ENCODE results near the gene MFSD2B. TPM values are rescaled to one million over a fixed set of nuclear protein-coding genes. Genes with fewer than 3 reads are reported as not detected.

Gene MFSD2B
- total and polyA plus RNA-seq, 2 donors (not counting 3 experiments of a cell fraction or from before 2014, with no cell fraction given): 0.29 to 0.82 TPM

DNA sequence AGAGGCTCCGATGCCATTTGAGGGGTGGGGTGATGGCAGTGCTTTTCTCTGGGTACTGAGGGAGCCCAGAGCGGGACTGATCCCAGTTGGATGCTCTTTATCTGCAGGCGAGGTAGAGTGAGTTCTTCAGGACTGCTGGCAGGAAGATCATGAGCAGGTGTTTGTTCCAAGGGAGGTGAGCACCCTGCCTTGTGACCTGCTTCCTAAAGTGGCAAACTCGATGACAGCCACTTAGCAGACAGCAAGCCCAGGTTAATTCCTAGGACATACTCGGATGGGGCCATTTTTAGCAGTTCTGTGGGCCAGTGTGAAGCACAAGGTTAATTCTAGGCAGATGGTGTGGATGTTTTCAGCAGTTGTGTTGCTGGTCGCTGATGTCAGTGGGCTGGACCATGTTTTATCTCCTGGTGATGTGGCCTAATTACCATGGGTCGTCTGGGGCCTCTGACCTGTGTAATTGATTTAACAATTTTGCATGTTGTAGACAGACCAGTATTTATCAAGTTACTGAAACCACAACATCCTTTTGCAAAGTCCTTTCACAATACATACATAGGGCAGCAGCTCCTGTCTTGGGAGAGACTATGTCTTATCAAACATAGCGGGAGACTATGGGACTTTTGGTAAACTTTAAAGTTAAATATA, 44.6 kb downstream of the MFSD2B start:
- no peak for FAIRE-seq
- dilution Hi-C loops (cut with MboI; ENCODE audit: extremely low pct_ligation_motif_present, low sequenced_read_pairs): no loop called here
- POLR2A ChIA-PET: no interaction called here

More for the DNA sequence above, 44.6 kb downstream of the MFSD2B start:
- Histone ChIP-seq H3K27me3 (ENCODE audit: control insufficient read depth in 2 of 2, insufficient read depth in 2 of 2, low read length in 2 of 2) (no peaks in the 10 kb centered on the region), H3K27ac (ENCODE audit: insufficient read depth, low read depth, low read length) (no peak overlapping the region), H3K4me3 (replicated peaks in 1 of 3; ENCODE audit: insufficient read depth in 1 of 3, low read depth in 1 of 3, low read length in 3 of 3) (no peak overlapping the region), H3K36me3 (ENCODE audit: control insufficient read depth in 2 of 2, extremely low read depth in 1 of 2, insufficient read depth in 2 of 2, low read length in 2 of 2) (no peaks in the 10 kb centered on the region), H3K4me2 (ENCODE audit: insufficient read depth, low read length) (no peak overlapping the region), H3K9ac (replicated peaks; ENCODE audit: extremely low read depth, insufficient read depth, low read length) (no peak overlapping the region), H3K9me3 (replicated peaks; ENCODE audit: control insufficient read depth, insufficient read depth, low read length) (no peaks in the 10 kb centered on the region), H3K4me1 (ENCODE audit: control insufficient read depth, extremely low read depth, insufficient read depth, low read length) (peaks cover 3% of the 10 kb centered on the region), H2AFZ (ENCODE audit: low read depth, low read length) (no peak overlapping the region), H3K79me2 (ENCODE audit: control insufficient read depth, insufficient read depth, low read length) (no peaks in the 10 kb centered on the region), H3K9me1 (replicated peaks; ENCODE audit: control insufficient read depth, extremely low read depth, insufficient read depth, low read length) (no peaks in the 10 kb centered on the region), H4K20me1 (replicated peaks; ENCODE audit: control insufficient read depth, extremely low read depth, insufficient read depth, low read length) (no peaks in the 10 kb centered on the region)
- no peak for DNase-seq (ENCODE audit: low read depth, low spot score)
- no peak for TF ChIP-seq POLR2AphosphoS5 (IDR thresholded peaks at IDR 0.05; ENCODE audit: insufficient read depth, low read depth, low read length)
- no peak for TF ChIP-seq FOS (IDR thresholded peaks at IDR 0.05; ENCODE audit: borderline replicate concordance, insufficient read depth, low read length)
- TF ChIP-seq, protein P1, sequence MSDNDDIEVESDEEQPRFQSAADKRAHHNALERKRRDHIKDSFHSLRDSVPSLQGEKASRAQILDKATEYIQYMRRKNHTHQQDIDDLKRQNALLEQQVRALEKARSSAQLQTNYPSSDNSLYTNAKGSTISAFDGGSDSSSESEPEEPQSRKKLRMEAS (IDR thresholded peaks at IDR 0.05; ENCODE audit: insufficient read depth, insufficient read length): no peak
- TF ChIP-seq EZH2 (IDR thresholded peaks at IDR 0.05; ENCODE audit: borderline replicate concordance, low read depth, low read length, severe bottlenecking): no peak
- TF ChIP-seq JUN (IDR thresholded peaks at IDR 0.05; ENCODE audit: borderline replicate concordance, insufficient read depth, insufficient read length, low read depth): no peak
- TF ChIP-seq, protein P2, sequence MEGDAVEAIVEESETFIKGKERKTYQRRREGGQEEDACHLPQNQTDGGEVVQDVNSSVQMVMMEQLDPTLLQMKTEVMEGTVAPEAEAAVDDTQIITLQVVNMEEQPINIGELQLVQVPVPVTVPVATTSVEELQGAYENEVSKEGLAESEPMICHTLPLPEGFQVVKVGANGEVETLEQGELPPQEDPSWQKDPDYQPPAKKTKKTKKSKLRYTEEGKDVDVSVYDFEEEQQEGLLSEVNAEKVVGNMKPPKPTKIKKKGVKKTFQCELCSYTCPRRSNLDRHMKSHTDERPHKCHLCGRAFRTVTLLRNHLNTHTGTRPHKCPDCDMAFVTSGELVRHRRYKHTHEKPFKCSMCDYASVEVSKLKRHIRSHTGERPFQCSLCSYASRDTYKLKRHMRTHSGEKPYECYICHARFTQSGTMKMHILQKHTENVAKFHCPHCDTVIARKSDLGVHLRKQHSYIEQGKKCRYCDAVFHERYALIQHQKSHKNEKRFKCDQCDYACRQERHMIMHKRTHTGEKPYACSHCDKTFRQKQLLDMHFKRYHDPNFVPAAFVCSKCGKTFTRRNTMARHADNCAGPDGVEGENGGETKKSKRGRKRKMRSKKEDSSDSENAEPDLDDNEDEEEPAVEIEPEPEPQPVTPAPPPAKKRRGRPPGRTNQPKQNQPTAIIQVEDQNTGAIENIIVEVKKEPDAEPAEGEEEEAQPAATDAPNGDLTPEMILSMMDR (IDR thresholded peaks at IDR 0.05; ENCODE audit: extremely low read depth in 1 of 2, insufficient read depth in 1 of 2, low read depth in 1 of 2, low read length in 2 of 2): no peak
- TF ChIP-seq POLR2A (IDR thresholded peaks at IDR 0.05; ENCODE audit: low read depth, low read length): no peak
- no peak for TF ChIP-seq MYC (IDR thresholded peaks at IDR 0.05; ENCODE audit: low read depth, low read length)
- TF ChIP-seq GATA2 (IDR thresholded peaks at IDR 0.05; ENCODE audit: insufficient read depth, insufficient read length, low read depth, low read length): no peak
- CTCF ChIA-PET: interaction anchor here (0.6 to 1.9 kb wide), 2 partner anchors 30 to 230 kb away, joined by 3 to 5 read pairs; partner anchors contain the start of gene TP53I3
- intact Hi-C loops (cut with micrococcal nuclease): no loop called here
- BruUV-seq (replicated peaks): no TSS peak
